ENCODE results near the gene IDH1.
A peak's percentile ranks its signal among the peaks of the same experiment; 100 is the strongest.

Gene IDH1

DNA sequence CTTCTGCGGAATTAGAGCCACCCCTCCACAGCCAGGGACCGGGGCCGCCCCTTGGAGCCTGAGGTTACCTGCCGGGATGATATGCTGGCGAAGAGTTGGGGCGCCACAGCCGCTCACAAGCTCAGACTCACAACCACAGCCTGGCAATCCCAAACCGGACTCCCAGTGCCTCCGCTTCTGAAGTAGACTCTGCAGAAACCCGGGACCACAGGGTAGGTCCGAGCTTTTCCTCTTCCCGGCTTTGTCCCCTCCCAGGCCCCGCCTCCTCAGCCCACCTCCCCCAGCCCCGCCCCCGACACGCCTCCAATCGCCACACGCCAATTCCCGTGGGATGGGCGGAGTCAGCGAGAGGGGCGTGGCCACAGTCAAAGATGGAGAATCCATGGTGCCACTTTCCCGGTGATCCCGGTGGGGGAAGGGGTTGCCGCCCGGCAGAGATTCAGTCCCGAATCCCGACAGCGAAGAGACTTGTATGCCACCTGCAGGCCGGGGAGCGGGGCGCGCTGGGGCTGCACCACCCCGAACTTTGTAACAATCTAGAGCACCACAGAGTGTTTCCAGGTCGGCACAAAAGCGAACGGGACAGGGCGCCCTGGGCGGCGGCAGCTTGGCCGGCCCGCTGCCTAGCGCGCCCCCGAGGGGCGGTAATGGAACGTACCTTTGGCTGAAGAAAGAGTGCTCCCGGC is at the start of gene IDH1:
Gene IDH1, minus strand, starts transcription at position 201 of the 686 bp plus-strand sequence. CDS start 3,520 bp downstream, outside the sequence.
- DNase-seq (ENCODE audit: low read depth), result peak; percentile 90
- peak within 1 kb of the TSS; percentile 98 for H3K4me3 ChIP-seq (ENCODE audit: control insufficient read depth, low read depth, low read length)
- TF ChIP-seq, protein P1, sequence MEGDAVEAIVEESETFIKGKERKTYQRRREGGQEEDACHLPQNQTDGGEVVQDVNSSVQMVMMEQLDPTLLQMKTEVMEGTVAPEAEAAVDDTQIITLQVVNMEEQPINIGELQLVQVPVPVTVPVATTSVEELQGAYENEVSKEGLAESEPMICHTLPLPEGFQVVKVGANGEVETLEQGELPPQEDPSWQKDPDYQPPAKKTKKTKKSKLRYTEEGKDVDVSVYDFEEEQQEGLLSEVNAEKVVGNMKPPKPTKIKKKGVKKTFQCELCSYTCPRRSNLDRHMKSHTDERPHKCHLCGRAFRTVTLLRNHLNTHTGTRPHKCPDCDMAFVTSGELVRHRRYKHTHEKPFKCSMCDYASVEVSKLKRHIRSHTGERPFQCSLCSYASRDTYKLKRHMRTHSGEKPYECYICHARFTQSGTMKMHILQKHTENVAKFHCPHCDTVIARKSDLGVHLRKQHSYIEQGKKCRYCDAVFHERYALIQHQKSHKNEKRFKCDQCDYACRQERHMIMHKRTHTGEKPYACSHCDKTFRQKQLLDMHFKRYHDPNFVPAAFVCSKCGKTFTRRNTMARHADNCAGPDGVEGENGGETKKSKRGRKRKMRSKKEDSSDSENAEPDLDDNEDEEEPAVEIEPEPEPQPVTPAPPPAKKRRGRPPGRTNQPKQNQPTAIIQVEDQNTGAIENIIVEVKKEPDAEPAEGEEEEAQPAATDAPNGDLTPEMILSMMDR (conservative IDR thresholded peaks at IDR 0.05; ENCODE audit: control insufficient read depth, insufficient read depth, low read depth, low read length), result peak; percentile 35

DNA sequence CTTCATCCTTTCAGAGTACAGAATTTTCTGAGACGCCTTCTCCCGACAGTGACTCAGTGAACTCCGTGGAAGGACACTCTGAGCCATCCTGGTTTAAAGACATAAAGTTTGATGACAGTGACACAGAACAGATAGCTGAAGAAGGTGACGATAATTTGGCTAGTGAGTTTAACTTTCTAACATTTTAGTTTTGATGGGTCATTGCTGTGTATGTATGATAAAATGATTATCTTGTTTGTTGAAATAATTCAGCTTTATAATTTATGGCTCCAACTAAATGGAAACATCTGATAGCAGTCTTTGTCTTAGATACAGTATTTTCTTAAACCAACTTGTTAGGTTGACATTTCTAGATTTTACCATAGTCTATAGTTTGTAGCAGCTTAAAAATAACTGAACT is 49.3 kb upstream of the IDH1 start:
- TF ChIP-seq, protein P1 (conservative IDR thresholded peaks at IDR 0.05; ENCODE audit: control insufficient read depth, insufficient read depth, low read depth, low read length), result no peak
- DNase-seq (ENCODE audit: low read depth), result no peak
- H3K4me3 ChIP-seq (ENCODE audit: control insufficient read depth, low read depth, low read length), result no peak overlapping the region

DNA sequence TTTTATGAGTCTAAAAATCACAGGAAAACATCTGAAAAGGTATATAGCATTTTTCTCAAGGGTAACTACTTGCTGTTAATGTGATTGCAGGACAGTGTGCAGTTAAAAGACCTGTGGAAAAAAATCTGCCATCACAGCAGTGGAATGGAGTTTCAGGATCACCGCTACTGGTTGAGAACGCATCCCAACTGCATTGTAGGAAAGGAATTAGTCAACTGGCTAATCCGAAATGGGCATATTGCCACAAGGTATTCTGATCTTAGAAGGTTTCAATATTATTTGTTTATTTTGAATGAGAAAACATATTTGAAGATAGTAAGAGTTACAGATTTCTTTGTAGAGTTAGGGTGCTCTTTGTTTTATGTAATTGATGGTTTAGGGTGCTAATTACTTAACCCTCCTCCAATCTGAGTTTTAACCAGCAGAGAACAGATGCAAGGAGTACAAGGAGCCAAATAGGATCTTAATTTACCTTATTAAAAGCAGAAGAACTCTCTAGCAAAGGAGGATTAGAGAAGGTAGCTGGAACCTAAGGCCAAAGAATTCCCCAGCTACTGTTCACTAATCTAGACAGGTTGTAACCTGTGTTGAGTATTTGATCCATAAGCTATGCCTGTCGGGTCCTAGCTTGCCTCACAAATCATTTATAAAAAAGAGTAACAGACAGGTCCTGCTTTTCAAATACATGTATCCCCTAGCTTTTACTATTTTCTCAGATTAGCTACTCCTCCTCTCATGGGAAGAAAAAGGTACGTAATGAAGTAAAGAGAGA is 46.2 kb upstream of the IDH1 start:
- H3K4me3 ChIP-seq (ENCODE audit: control insufficient read depth, low read depth, low read length), result no peak overlapping the region
- TF ChIP-seq, protein P1 (conservative IDR thresholded peaks at IDR 0.05; ENCODE audit: control insufficient read depth, insufficient read depth, low read depth, low read length), result no peak
- DNase-seq (ENCODE audit: low read depth), result no peak

DNA sequence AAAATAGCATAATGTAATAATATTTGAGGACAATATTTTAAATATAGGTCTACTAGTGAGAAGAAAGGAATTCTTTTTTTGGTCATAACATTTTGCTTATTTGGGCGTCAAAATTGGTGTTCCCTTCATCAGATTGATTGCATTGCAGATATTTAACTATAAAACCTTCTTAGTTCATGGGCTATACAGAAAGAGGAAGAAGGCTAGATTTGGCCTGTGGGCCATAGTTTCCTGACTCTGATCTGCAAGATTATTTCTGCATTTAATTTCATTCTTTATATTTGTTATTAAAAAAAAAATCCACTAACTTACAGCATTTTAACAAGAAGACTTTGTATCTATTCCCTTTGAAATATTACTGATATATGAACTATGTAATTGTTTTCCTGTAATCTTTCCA is 43.1 kb upstream of the IDH1 start:
- H3K4me3 ChIP-seq (ENCODE audit: control insufficient read depth, low read depth, low read length), result no peak overlapping the region
- DNase-seq (ENCODE audit: low read depth), result no peak
- TF ChIP-seq, protein P1 (conservative IDR thresholded peaks at IDR 0.05; ENCODE audit: control insufficient read depth, insufficient read depth, low read depth, low read length), result no peak

DNA sequence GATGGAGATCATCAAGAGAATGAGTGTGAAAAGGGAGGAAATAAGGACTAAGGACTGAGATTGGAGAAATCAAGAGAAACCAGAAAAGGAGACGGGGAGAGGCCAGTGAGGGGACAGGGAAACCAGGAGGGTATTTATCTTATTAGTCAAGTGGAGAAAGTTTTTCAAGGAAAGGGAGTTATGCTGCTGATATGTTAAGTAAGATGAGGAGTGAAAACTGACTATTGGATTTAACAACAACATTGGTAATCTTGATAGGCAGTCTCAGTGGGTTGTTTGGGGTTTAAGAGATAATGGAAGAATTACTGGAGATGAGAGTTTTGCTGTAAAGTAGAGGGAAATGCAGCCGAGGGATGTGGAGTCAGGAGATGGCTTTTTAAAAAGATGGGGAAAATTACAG is 41.7 kb upstream of the IDH1 start:
- no peak overlapping the region for H3K4me3 ChIP-seq (ENCODE audit: control insufficient read depth, low read depth, low read length)
- TF ChIP-seq, protein P1 (conservative IDR thresholded peaks at IDR 0.05; ENCODE audit: control insufficient read depth, insufficient read depth, low read depth, low read length), result no peak
- DNase-seq (ENCODE audit: low read depth), result no peak

DNA sequence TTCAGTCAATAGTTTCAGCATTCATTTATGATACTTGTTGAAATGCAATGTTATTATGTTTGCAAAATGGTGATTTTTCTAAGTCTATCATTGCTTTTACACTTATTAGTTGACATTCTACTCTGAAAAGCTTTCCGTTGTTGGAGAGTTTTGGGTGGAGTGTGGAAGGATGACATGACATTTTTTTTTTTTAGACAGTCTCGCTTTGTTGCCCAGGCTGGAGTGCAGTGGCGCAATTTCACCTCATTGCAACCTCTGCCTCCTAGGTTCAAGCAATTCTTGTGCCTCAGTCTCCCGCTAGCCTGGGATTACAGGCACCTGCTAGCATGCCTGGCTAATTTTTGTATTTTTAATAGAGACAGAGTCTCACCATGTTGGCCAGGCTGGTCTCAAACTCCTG is 41.0 kb upstream of the IDH1 start:
- no peak for DNase-seq (ENCODE audit: low read depth)
- TF ChIP-seq, protein P1 (conservative IDR thresholded peaks at IDR 0.05; ENCODE audit: control insufficient read depth, insufficient read depth, low read depth, low read length), result no peak
- no peak overlapping the region for H3K4me3 ChIP-seq (ENCODE audit: control insufficient read depth, low read depth, low read length)

Measured in fibroblast of mammary gland (primary cell).